GM12872 (cell line): ENCODE measurements around the gene INO80D.
A peak's percentile ranks its signal among the peaks of the same experiment; 100 is the strongest.

Source experiments
- CTCF ChIP-seq: IDR thresholded peaks from 3 replicates; pipeline ENCODE4 v1.5.1; 2011; ENCODE audit warnings: low read depth, mild to moderate bottlenecking, low read length, moderate library complexity; ENCODE audit not compliant: insufficient read depth

Gene INO80D

GRCh38 chr2:205957452-205958154 lies 128.4 kb downstream of the INO80D start:
- TF ChIP-seq CTCF = no peak

- no peak for TF ChIP-seq CTCF
Observed at GRCh38 chr2:205954707-205955106, 131.3 kb downstream of the INO80D start.

- TF ChIP-seq CTCF = no peak
Observed at GRCh38 chr2:205952282-205952681, 133.7 kb downstream of the INO80D start.

- 0 out of 3 replicates have a peak, but pooled peaks have one; percentile 5 for TF ChIP-seq CTCF
Observed at GRCh38 chr2:205948883-205949282, 137.1 kb downstream of the INO80D start.

GRCh38 chr2:205948496-205948837 lies 137.5 kb downstream of the INO80D start:
- TF ChIP-seq CTCF = no peak

- TF ChIP-seq CTCF = peak; percentile 94
Observed at GRCh38 chr2:205947621-205948495, 138.1 kb downstream of the INO80D start.

- no peak for TF ChIP-seq CTCF
Observed at GRCh38 chr2:205946226-205946625, 139.7 kb downstream of the INO80D start.
